NCI-H1417 treated with DMSO at 0.1 percent for 48 hours (cell line): ENCODE data around the gene PRKCA.
"Not testable (repeated sequence)": the region's sequence is repeated elsewhere in the genome, so short reads cannot be mapped to it uniquely, and the experiment has no call there.

Source experiments
- DNase-seq: peaks from one replicate; lab custom pipeline; 2025; lab: John Stamatoyannopoulos, UW

The PRKCA gene

DNA sequence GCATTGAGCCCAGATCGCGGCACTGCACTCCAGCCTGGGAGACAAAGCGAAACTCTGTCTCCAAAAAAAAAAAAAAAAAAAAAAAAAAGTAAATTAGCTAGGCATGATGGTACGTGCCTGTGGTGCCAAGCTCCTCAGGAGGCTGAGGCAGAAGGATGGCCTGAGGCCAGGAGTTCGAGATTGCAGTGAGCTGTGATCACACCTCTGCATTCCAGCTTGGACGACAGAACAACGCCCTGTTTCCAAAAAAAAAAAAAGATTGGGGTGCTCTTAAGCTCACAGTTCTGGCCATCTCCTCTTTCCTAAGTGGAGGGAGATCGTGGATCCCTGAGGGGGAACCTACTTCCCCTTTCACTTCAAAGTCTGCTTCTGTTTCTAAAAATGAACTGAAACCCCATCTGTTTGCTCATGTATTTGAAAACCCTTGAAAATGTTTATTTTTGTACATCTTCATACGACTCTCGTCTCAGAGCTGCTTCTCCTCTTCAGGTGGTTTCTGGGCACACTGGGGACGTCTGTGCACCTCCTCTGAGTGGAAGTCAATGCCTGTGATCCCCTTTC is 138.8 kb downstream of the PRKCA start:
- DNase-seq: no peak

DNA sequence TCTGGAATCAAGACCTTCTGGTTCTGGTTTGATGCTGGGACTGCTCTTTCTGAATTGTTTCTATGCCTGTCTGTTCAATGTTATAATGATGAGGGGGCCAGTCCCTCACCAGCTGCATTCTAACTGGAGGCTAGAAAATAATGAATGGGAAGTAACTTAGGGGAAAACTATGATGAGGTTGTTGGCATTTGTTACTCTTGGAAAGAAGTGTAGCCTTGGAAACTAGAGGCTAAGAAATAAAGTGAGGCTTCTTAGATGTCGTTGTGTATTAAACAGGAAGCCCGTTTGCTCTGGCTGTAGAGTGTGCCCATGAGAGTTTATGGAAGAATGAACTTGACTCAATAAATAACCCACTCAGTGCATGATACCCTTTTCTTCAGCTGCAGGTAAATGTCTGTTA is 140.8 kb downstream of the PRKCA start:
- no peak for DNase-seq

DNA sequence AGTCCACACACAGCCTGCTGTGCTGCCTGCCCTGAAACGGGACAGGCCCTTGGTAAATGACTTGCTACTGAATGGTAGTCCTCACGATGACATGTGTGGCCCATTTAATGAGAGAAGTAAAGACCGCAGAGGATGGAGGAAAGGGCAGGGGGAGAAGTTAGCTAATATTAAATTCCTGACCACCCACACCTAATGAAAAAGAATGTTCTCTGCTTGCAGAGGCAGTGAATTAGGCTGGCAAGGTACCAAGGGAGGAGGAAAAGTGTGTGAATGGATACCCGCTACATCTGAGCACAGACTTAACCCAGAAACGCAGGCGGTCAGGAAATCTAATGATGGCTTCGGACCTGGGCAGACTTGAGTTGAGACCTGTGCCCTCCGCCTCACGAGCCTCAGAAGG is 141.2 kb downstream of the PRKCA start:
- no peak for DNase-seq

DNA sequence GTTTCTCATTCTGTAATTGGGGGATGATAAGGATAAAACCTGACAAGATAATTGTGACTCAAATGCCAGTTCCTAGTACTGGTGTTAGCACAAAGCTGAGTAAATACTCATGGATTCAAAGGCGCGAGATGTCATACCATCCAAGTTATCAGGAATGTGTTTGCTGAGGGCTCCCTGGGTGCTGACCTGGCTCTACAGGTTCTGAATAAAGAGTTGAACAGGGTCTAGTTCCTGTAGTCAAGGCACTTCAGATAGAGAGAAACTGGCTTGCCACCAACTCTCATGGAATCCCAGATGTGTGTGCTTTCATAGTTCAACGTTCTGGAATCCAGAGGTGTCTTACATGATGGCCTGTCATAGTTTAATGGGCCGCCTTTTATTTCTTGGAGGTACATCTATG is 141.6 kb downstream of the PRKCA start:
- DNase-seq: no peak

DNA sequence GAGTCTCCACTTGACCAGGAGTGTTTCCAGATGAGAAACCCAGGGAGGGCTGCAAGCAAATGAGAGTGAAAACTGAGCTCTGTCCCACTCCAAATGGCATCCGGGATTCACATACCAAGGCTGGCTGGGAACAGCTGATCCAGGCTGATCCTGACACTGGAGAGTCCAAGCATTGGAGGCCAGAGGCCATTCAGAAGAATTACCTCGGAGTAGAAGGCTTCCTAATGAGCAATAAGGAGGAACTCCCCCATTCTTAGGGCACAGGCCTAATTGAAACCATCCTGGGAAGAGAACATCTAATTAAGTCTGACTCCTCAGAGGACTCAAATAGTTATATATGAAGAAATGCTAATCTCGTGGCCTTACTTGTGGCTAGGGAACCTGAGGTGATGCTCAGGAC is 142.8 kb downstream of the PRKCA start:
- DNase-seq: no peak

DNA sequence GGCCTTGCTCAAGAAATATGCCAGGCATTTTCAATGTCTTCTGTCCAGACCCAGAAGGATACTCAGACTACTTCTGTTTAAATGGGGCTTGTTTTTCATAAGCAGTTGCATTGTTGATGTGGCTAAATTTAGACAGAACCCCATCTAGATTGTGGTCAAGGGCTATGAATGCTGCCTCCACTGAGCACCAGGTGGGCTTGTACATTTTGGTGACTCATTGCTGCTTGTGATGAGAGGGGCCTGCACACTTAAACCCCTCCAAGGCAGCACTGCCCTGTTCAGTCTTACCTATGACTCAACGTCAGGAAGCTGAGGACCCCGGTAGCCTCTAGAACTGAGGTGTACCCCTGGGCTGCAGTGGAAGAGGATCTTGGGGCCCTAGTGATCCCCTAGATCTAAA is 144.0 kb downstream of the PRKCA start:
- no peak for DNase-seq

DNA sequence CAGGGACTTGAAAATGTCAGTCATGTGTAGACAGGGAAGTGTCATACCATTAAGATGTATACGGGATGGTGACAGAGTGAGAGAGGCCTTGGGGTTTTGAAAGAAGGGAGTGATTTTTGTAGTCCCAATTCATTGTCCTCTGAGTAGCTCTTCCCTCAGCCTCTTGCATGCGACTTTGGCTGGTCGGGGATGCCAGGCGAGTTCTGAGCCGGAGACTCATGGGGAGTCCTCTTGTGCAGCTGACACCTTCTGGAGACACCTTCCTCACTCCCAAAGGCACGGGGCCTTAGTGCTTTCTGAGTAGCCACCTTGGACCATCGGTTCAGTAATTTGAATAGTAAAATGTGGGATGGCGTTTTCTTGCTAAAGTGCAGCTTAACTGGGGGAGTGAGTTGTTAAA is 144.7 kb downstream of the PRKCA start:
- DNase-seq: no peak

DNA sequence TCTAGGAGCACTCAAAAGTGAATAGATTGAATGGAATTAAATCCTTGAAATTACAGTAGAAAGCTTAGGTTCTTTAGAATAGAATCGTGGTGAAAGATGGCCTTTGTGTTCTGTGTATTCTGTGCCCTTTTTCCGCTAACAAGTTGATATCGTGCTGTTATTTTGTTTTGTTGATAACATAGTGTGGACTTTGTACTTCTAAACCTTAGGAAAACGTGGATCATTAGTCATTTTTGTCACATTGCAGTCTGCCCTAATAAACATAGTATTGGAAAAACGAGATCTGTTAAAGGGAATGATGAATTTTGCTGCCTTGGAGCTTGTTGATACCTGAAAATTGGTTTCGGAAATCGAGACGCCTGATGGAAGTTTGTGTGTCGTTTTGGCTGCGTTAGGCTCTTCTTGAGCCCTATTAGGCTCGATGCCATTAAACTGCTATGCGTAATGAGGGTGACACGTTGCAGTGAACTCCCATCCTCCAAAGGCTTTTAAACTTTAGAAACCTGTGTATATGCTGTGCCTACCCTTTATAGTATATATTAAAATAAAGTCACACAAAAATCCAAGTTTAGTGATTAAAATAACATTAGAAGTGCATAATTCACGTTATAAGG is 145.7 kb downstream of the PRKCA start:
- no peak for DNase-seq

DNA sequence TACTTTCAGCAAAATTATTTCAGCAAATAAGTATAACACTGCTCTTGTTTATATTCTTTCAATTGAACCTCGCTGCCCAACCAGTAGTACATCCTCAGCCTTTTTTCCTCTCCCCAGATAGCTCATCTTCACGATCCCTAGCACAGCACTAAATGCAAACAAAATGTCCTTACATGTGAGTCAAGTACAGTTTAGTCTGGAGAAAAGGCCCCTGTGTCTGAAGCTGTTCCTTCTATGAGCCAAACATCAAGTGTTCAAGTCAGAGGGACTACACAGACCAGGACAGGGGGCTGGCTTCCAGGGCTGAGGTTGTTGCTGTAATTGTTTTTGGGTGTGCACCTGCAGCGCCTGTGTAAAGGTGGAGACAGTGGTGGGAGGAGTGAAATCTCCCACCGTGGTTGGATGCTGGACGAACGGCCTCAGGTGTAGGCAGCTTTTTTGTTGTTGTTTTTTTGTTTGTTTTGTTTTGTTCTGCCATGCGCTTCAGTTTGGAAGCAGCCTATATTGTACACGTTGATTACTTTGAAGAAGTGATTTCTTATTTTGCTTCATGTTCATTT is 147.1 kb downstream of the PRKCA start:
- no peak for DNase-seq

DNA sequence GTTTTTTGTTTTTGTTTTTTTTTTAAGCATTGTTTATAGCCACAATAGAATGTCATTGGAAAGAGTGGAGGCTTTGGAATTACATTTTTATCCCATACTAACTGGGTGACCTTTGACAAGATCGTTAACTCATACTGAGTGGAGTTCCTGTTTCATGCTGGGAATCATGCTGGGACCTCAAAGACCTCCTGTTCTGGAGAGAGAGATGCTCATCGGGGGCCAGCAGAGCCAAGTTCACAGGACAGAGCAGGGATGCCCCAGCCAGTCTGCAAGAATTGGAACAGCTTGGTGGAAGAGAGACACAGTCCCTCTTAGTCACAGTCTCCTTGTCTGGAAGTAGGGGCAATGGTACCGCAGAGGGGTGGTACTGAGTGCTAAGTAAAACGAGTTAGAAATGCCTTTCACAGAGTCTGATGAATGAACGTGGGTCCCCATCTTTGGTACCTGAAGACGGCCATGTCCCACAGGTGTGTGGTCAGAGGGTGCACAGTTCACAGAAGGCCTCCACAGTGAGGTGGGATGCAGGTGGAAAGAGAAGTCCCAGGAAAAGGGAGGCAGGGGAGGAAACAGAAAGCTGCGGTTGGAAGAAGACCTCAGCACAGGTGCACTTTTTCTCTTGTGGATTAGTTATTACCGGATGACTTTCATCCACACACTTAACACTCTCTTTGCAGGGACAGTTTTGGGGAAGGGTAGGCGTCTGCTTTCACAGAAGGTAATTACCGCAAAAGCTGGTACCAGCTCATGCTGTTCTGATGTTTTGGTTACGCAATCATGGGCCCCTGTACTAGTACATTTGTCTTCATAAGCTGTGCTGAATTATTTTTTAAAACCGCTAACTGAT is 147.8 kb downstream of the PRKCA start:
- DNase-seq: no peak

DNA sequence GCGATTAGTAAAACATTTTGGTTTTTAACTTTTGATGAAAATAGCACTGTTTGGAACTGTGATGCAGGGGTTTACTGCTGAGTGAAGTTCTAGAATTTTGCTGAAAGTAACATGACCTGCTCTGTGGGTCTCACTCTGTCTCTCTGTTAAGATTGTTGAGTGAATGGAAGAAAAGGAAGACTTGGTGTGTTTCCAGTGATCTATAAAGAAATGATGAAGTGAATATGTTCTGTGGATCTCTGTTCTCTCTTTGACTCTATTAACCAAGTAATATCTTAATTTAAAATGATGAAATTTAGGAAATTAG is 148.4 kb downstream of the PRKCA start:
- no peak for DNase-seq

DNA sequence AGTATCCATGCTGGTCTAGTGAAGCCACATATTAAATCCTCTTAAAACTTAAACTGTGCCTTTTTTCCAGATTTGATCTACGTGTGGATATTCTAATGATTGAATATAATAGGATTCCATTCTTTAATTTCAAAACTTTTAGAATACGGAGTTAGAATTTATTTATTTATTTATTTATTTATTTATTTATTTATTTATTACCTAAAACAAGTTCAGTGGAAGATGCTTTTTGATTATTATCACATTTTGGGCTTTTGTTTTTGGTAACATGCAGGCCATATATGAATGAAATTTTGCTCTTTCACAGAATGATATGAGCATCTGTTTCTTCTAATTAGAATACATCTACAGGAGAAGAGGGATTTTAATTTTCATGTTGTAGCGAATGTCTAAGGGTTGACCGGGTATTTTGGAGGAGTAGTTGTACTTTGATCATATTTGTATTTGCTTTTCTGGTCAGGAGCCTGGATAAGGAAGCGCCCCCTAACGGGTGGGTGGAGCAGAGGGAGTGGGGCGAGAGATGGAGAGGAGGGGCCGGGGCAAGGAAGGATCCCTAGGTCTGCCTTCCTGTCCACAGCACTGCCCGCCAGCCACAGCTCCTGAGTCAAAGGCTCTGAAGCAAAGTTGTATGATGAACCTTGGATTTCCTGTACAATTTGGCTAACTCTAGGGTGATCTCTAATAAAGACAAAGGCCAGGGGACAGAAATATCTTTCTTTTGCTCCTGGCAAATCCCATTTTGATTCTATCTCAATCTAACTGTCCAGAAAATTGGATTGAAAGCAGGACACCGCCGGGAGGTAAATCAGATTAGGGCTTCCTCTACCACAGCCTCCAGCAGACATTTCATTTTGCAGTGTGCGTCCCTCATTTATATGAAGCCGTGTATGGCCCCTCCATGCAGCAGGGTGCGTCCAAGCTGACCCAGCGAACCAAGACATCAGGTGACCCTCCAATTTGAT is 149.1 kb downstream of the PRKCA start:
- no peak for DNase-seq

DNA sequence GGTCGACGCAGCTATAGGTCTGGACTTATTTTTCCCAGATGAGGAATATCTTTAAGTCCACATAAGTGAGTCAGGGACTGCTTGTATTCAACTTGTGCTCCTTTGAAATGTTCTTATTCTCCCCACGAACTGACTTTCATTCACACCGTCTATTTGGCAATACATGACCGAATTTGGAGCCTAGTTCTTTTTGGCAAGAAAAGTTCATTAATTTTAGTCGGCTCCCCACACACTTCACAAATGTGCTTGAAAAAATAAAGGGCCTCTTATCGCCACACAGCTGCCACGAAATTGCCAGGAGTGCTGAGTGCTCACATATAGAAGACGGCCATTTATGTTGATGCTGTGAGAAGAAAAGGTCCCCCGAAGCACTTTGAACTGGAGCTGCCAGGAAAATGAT is 152.6 kb downstream of the PRKCA start:
- DNase-seq: no peak

DNA sequence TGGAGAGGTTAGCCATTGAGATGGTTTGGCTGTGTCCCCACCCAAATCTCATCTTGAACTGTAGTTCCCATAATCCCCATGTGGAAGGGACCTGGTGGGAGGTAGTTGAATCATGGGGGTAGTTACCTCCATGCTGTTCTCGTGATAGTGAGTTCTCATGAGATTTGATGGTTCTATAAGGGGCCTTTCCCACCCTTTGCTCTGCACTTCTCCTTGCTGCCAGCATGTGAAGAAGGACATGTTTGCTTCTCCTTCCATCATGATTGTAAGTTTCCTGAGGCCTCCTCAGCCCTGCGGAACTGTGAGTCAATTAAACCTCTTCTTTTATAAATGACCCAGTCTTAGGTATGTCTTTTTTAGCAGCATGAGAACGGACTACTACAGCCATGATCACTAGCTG is 155.1 kb downstream of the PRKCA start:
- DNase-seq: not testable (repeated sequence)

DNA sequence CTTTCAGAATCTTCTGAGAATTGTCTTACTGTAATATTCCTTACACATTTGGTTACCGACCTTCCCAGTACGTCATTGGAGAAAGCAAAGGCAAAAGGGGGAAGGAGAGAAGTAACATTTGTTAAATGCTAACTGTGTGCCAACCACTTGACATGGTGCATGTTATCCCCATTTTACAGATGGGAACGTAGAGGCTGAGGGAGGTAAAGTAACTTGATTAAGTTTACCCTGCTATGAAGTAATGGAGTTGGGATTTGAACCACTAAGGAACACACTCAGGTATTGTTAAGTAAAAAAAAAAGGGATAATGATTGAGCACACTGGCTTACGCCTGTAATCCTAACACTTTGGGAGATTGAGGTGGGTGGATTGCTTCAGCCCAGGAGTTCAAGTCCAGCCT is 156.4 kb downstream of the PRKCA start:
- no peak for DNase-seq

DNA sequence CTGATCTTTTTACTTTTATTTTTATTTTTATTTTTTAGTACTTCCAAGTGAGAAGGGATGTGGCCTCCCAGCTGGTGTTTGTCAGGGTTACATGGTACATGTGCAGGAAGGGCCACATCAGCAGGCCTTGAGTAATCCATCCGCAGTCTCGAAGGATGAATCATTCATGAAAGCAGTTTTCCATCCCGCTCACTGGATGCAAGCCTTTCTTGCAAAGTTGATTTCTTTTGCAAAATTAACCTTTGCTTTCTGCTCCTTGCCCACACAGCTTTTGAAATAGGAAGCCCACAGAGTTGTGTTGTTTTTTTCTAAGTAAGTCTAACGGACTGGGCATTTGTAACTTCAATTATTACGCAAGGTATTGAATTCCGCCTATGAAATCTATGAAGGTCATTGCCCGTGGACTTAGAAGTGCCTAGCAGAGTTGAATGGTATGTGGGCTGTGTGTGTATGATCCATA is 157.4 kb downstream of the PRKCA start:
- DNase-seq: no peak

DNA sequence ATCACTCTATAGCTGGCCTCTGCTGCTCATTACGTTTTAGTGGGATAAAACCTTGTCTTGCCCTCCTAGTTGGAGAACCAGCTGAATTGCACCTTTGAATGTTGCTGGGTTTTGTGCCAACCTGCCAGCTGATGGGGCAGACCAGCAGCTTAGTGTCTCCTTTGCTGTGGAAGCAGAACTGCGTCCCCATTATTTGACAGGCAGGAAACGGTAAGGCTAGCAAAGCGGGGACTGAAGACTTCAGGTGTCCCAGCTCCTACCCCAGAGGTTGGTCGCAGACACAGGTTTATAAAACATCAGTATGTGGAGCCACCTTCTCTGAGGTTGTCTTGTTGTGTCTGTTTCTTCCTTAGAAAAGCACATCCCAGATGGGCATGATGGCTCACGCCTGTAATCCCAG is 158.1 kb downstream of the PRKCA start:
- DNase-seq: no peak

DNA sequence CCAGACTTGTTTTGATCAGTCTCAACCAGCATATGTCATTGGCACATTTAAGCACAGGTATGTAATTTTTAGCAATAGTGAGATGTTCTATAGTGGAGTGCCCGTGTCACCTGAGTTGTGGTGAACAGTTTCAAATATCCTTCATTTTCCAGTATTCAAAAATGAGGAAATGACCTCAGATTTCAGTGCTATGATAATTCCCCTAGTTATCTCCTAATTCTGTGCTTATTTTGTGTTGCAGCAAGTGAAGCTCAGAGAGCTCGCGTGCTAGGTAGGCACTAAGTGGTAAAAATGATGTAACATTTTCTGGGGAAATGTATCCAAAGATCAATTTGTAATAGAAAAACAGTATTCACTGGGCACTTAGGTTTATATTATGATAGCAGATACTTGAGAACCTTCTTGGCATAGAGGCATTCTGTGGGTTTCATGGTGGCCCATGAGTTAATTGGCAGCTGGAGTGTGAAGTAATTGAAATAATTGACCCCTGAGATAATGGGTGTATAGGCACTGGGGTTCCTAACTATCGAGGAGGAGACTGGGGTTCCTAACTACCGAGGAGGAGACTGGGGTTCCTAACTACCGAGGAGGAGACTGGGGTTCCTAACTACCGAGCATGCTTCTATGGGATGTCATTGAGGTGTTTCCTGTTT is 159.1 kb downstream of the PRKCA start:
- DNase-seq: no peak

DNA sequence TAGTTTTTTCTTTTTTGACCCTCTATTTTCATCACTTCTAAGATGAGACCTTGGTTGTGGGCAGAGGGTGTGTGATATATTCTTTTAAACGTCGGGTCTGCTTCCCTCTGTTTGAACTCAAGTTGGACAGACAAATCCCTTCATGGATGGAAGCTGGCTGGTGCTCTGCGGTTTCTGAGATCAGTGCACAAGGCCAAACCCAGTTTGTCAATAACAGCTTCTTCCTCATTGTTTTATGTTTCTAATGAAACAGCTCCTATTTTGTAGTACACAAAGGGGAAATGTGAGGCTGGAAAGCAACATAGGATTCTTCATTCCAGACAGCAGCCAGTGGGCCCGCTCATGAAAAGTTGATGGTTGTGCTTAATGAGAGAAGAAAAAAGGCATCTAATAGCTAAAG is 159.6 kb downstream of the PRKCA start:
- DNase-seq: no peak

DNA sequence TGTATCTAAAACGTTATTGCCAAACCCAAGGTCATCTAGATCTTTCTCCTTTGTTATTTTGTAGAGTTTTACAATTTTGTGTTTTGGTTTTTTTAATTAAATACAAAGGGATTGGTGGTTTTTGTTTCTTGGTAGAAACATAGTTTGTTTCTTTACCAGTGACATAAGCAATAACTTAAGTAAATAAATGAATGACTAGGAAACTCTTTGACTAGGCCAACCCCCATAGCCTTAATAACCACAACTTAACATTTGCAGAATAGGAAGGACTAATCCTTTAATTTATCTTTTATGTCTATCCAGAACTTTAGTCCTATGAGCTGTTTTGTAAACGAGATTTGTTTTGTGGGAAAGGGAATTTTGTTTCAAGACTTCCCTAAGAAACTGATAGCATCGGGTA is 162.5 kb downstream of the PRKCA start:
- DNase-seq: no peak

DNA sequence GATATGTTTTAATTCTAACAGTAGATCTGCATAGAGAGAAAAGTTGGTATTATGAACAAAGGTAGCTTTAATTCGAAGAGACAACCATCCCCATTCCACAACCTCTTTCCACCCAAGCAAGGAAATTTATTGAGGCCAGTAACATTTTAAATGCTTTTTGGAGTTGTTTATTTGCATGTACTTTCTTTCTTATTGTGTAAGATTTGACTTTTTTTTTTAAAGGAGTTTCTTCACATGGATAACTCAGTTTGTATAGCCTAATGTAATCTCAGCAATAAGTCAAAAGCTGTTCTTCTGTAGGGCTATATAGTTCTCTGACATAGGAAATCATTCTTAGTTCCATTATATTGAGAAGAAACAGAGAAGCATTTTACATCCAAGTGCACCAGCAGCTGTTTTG is 163.3 kb downstream of the PRKCA start:
- no peak for DNase-seq
